GM21737 (cell line): ENCODE data around the gene GARNL3.

Experiments
- ATAC-seq: cut with Tn5 transposase; IDR thresholded peaks from one replicate; pipeline ENCODE4 v1.9.1; 2021; ENCODE audit warnings: mild to moderate bottlenecking, moderate library complexity; ENCODE audit not compliant: unreplicated experiment

Gene GARNL3

GRCh38 chr9:127264462-127265219 is at the start of gene GARNL3:
TSS of gene GARNL3 (plus strand) at chr9:127264774. CDS start at chr9:127264878, 104 bp downstream.
- ATAC-seq, result no peak

GRCh38 chr9:127215268-127216209 is 49.0 kb upstream of the GARNL3 start:
- no peak for ATAC-seq

- no peak for ATAC-seq
These were observed 48.2 kb upstream of the GARNL3 start for GRCh38 chr9:127216210-127216887.

- ATAC-seq, result no peak
These were observed 47.7 kb upstream of the GARNL3 start for GRCh38 chr9:127216888-127217217.

GRCh38 chr9:127218818-127219217 is 45.8 kb upstream of the GARNL3 start:
- no peak for ATAC-seq

- no peak for ATAC-seq
These were observed 45.1 kb upstream of the GARNL3 start for GRCh38 chr9:127219520-127219919.

GRCh38 chr9:127221695-127222094 is 42.9 kb upstream of the GARNL3 start:
- ATAC-seq, result no peak

- ATAC-seq, result no peak
These were observed 42.0 kb upstream of the GARNL3 start for GRCh38 chr9:127222388-127223095.

GRCh38 chr9:127223266-127223665 is 41.3 kb upstream of the GARNL3 start:
- no peak for ATAC-seq

GRCh38 chr9:127223810-127224177 is 40.8 kb upstream of the GARNL3 start:
- ATAC-seq, result no peak

- ATAC-seq, result peak; percentile 59
These were observed 40.2 kb upstream of the GARNL3 start for GRCh38 chr9:127224178-127224882.

- peak; percentile 51 for ATAC-seq
These were observed 39.5 kb upstream of the GARNL3 start for GRCh38 chr9:127224883-127225739.

- no peak for ATAC-seq
These were observed 38.6 kb upstream of the GARNL3 start for GRCh38 chr9:127225801-127226625.

- no peak for ATAC-seq
These were observed 34.7 kb upstream of the GARNL3 start for GRCh38 chr9:127229691-127230417.

GRCh38 chr9:127231666-127232065 is 32.9 kb upstream of the GARNL3 start:
- ATAC-seq, result no peak

GRCh38 chr9:127232833-127233549 is 31.6 kb upstream of the GARNL3 start:
- no peak for ATAC-seq

- ATAC-seq, result no peak
These were observed 31.0 kb upstream of the GARNL3 start for GRCh38 chr9:127233550-127233949.
